Thyroid gland (tissue), 4 donors: ENCODE measurements around the gene RADIL. TPM values are rescaled to one million over a fixed set of nuclear protein-coding genes. Genes with fewer than 3 reads are reported as not detected.

ENCODE experiments used
- DNase-seq, 2 donors: peaks; one replicate each; pipeline ENCODE4 v3.0.0-alpha.2; 2019
- H3K27ac ChIP-seq, 3 donors: fragments of 200-600 bp; sonication (generic); 1 replicate in 2 of 3; 2 replicates in 1 of 3; pipeline ENCODE4 v1.5.1; 2016 to 2019; ENCODE audit warnings: mild to moderate bottlenecking in 1 of 3, moderate library complexity in 1 of 3
- H3K27me3 ChIP-seq: fragments of 200-600 bp; sonication (generic); one replicate; pipeline ENCODE4 v1.5.1; 2019
- H3K36me3 ChIP-seq, 2 donors: fragments of 200-600 bp; sonication (generic); one replicate each; pipeline ENCODE4 v1.5.1; 2016 to 2019
- H3K4me1 ChIP-seq, 2 donors: fragments of 200-600 bp; sonication (generic); one replicate each; pipeline ENCODE4 v1.5.1; 2017 to 2019
- H3K4me3 ChIP-seq, 3 donors: fragments of 200-600 bp; sonication (generic); replicated peaks in 1 of 3; 1 replicate in 2 of 3; 2 replicates in 1 of 3; pipeline ENCODE4 v1.5.1; 2016; ENCODE audit warnings: mild to moderate bottlenecking in 1 of 3
- H3K9me3 ChIP-seq: fragments of 200-600 bp; sonication (generic); one replicate; pipeline ENCODE4 v1.5.1; 2017
- POLR2A ChIP-seq, 2 donors: fragments of 450-650 bp; IDR thresholded peaks; one replicate each; pipeline ENCODE4 v1.6.1; 2017; ENCODE audit warnings: antibody characterized with exemption in 2 of 2, mild to moderate bottlenecking in 2 of 2, moderate library complexity in 1 of 2
- WGBS, 2 donors: methylation state at CpG; one replicate each; pipeline ENCODE4 v1.1.5; 2017; 5-methylcytosine and 5-hydroxymethylcytosine counted together
- intact Hi-C: fragments of 100-400 bp; cut with DNase I; formaldehyde crosslinking; loops from one replicate; pipeline ENCODE4 v1.15.1; 2023
- total RNA-seq, 4 donors: library from RNA; depleted of rRNA; stranded (reverse); fragments of >200 nt; gene quantifications; one replicate each; pipeline ENCODE4 v1.2.3, GENCODE V29; 2016
- TF ChIP-seq, protein P1 (sequence below), 6 experiments: fragments of 200-600 bp in 3 of 6; fragments of 450-650 bp in 3 of 6; sonication (generic) in 3 of 6; IDR thresholded peaks; one replicate each; pipeline ENCODE4 v1.5.1; 2016 to 2019; ENCODE audit warnings: antibody characterized with exemption in 6 of 6, mild to moderate bottlenecking in 2 of 6, inconsistent platforms in 1 of 6, moderate library complexity in 1 of 6

Gene RADIL
- total RNA-seq, 4 donors from 2014 or later, result 4.9 to 11.1 (median 7.1) TPM

DNA sequence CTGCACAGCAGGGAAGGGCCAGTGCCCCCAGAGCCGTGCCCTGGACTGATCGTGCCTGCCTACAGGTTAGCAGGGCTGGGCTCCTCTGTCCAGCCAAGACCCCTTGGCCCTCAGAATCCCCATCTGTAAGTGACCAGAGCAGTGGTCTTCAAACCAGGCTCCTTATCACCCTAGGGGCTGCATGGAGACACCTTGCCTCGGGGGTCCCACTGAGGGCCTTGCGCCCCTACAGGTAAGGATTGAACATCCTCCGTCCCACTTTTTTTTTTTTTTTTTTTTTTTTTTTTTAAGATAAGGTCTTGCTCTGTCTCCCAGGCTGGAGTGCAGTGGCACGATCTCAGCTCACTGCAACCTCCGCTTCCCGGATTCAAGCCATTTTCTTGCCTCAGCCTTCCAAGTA lies 32.6 kb upstream of the RADIL start:
- DNase-seq, result no peak
- intact Hi-C loops, result no loop called here
- Histone ChIP-seq H3K4me3 (no peak overlapping the region), H3K9me3 (no peaks in the 10 kb centered on the region), H3K4me1 (no peaks in the 10 kb centered on the region), H3K27ac (no peak overlapping the region), H3K36me3 (no peaks in the 10 kb centered on the region), H3K27me3 (no peaks in the 10 kb centered on the region)
- TF ChIP-seq, protein P1, sequence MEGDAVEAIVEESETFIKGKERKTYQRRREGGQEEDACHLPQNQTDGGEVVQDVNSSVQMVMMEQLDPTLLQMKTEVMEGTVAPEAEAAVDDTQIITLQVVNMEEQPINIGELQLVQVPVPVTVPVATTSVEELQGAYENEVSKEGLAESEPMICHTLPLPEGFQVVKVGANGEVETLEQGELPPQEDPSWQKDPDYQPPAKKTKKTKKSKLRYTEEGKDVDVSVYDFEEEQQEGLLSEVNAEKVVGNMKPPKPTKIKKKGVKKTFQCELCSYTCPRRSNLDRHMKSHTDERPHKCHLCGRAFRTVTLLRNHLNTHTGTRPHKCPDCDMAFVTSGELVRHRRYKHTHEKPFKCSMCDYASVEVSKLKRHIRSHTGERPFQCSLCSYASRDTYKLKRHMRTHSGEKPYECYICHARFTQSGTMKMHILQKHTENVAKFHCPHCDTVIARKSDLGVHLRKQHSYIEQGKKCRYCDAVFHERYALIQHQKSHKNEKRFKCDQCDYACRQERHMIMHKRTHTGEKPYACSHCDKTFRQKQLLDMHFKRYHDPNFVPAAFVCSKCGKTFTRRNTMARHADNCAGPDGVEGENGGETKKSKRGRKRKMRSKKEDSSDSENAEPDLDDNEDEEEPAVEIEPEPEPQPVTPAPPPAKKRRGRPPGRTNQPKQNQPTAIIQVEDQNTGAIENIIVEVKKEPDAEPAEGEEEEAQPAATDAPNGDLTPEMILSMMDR (IDR thresholded peaks at IDR 0.05), result no peak
- TF ChIP-seq POLR2A (IDR thresholded peaks at IDR 0.05), result no peak
- WGBS, 2 donors, result 58 to 67% methylated on average over 8 of the region's 8 CpGs

DNA sequence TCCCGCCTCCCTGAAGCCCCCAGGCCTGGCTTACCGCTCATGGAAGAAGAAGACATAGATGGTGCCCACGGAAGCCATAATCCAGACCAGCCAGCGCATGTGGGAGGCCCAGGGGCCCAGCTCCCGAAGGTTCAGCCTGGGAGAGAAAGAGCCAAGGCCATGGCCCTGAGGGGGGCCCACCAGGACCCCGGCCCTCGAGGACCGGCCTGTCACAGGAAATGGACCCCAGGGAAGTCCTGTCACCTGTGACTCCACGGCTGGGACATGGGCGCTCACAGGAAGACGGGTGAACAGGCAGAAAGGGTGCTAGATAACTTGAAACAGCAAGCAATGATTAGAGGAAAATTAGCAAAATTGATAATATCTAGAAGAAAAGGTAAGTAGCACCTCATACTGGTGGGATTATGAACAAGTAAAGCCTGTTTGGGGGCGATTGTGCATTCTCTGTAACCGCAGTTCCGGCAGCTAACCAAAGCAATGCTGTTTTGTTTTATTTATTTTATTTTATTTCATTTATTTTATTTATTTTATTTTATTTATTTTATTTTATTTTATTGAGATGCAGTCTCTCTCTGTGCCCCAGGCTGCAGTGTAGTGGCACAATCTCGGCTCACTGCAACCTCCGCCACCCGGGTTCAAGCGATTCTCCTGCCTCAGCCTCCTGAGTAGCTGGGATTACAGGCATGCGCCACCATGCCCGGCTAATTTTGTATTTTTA lies 27.8 kb upstream of the RADIL start:
- Histone ChIP-seq H3K9me3 (no peaks in the 10 kb centered on the region), H3K27me3 (no peaks in the 10 kb centered on the region), H3K4me3 (no peak overlapping the region), H3K4me1 (no peaks in the 10 kb centered on the region), H3K27ac (no peak overlapping the region), H3K36me3 (no peaks in the 10 kb centered on the region)
- 91 to 92% methylated on average over 19 to 20 of the region's 20 CpGs for WGBS, 2 donors
- TF ChIP-seq, protein P1 (IDR thresholded peaks at IDR 0.05), result no peak
- no peak for TF ChIP-seq POLR2A (IDR thresholded peaks at IDR 0.05)
- intact Hi-C loops, result no loop called here
- no peak for DNase-seq

DNA sequence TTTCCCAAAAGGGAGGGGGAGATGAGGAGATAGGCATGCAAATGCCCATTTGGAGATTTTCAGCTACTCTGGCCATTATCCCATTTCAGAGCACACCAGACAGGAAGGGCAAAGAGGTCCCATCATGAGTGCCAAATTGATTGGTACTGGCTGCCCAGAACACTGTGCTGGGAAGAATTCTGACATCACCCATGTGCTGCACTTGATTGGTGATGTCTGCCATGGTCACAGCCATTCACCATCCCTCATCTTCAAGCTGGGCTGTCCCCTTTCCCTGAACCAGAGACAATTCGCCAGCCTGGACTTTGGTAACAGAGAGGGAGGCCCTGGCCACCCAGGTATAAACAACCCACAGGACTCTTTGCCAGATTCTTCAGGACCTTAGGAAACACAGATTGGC lies 23.2 kb upstream of the RADIL start:
- Histone ChIP-seq H3K27me3 (no peaks in the 10 kb centered on the region), H3K9me3 (no peaks in the 10 kb centered on the region), H3K27ac (no peak overlapping the region), H3K4me1 (peaks cover 0 to 6% of the 10 kb centered on the region in 2 donors), H3K36me3 (no peaks in the 10 kb centered on the region), H3K4me3 (no peak overlapping the region)
- intact Hi-C loops, result no loop called here
- no peak for TF ChIP-seq POLR2A (IDR thresholded peaks at IDR 0.05)
- TF ChIP-seq, protein P1 (IDR thresholded peaks at IDR 0.05), result no peak
- WGBS, 2 donors, result 64 to 100% methylated on average over 1 of the region's 1 CpG
- no peak for DNase-seq

GRCh38 chr7:4905171-4905570 lies 21.7 kb upstream of the RADIL start:
- H3K4me1 ChIP-seq, result peaks cover 0 to 6% of the 10 kb centered on the region in 2 donors
- TF ChIP-seq, protein P1 (IDR thresholded peaks at IDR 0.05), result no peak
- TF ChIP-seq POLR2A (IDR thresholded peaks at IDR 0.05), result no peak
- intact Hi-C loops, result no loop called here
- H3K27me3 ChIP-seq, result no peaks in the 10 kb centered on the region
- no peak for DNase-seq
- WGBS, 2 donors, result 84 to 88% methylated on average over 1 of the region's 1 CpG
- H3K27ac ChIP-seq, result no peak overlapping the region
- no peak overlapping the region for H3K4me3 ChIP-seq
- no peaks in the 10 kb centered on the region for H3K9me3 ChIP-seq
- H3K36me3 ChIP-seq, result no peaks in the 10 kb centered on the region

DNA sequence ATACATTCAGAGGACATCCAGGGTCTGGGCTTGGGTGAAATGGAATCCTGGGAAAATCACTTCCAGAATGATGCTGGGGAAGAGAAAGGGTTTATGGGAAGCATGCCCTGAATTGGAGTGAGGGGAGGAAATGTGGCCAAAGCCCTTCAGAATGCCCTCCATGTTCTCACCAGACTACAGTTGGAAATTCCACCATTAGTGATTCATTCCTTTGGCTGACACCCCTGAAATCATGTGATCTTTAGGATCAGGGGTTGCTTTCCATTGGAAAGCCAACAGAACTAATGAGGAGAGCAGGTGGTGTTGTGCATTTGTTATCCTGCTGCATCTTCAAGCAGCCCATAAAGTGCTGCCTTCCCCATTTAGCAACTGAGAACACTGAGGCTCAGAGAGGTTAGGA lies 20.8 kb upstream of the RADIL start:
- intact Hi-C loops, result no loop called here

More for the DNA sequence above, 20.8 kb upstream of the RADIL start:
- Histone ChIP-seq H3K36me3 (no peaks in the 10 kb centered on the region), H3K27ac (no peak overlapping the region), H3K9me3 (no peaks in the 10 kb centered on the region), H3K4me3 (no peak overlapping the region), H3K4me1 (peaks cover 0 to 6% of the 10 kb centered on the region in 2 donors), H3K27me3 (no peaks in the 10 kb centered on the region)
- TF ChIP-seq, protein P1 (IDR thresholded peaks at IDR 0.05), result no peak
- TF ChIP-seq POLR2A (IDR thresholded peaks at IDR 0.05), result no peak
- DNase-seq, result no peak
